H1 (cell line): ENCODE measurements around the gene GNAI2. TPM values are rescaled to one million over a fixed set of nuclear protein-coding genes. Genes with fewer than 3 reads are reported as not detected.
"Not testable (repeated sequence)": the region's sequence is repeated elsewhere in the genome, so short reads cannot be mapped to it uniquely, and the experiment has no call there.

Source experiments
- CTCF ChIA-PET: fragments of 300-600 bp; sonication (Branson Sonifier 250); formaldehyde crosslinking; loops from one replicate; lab custom pipeline; 2021; ENCODE audit not compliant: partially characterized antibody; lab: Charles Lee
- POLR2A ChIA-PET: fragments of 300-600 bp; sonication (Branson Sonifier 250); formaldehyde crosslinking; loops from one replicate; lab custom pipeline; 2021; ENCODE audit warnings: inconsistent platforms; ENCODE audit not compliant: partially characterized antibody; lab: Charles Lee
- DNase-seq, 2 experiments: peaks; one replicate each; pipeline versions ENCODE4 v3.0.0 to v3.0.0-alpha.2; 2010 to 2022; ENCODE audit warnings: low spot score in 2 of 2, low read depth in 1 of 2, mixed read lengths in 1 of 2
- FAIRE-seq: peaks from 2 replicates; lab custom pipeline; 2011; peaks lifted over from hg19 to GRCh38; lab: Jason Lieb, UNC
- H2AFZ ChIP-seq: 2 replicates; pipeline ENCODE4 v1.8.1; 2012; ENCODE audit warnings: low read length, inconsistent platforms
- H2AK5ac ChIP-seq: 2 replicates; pipeline ENCODE4 v1.6.1; 2013; ENCODE audit warnings: low read depth, low read length
- H2BK120ac ChIP-seq: replicated peaks from 2 replicates; pipeline ENCODE3; 2013; ENCODE audit warnings: low read depth, low read length, inconsistent platforms
- H2BK12ac ChIP-seq: 2 replicates; pipeline ENCODE4 v1.6.1; 2013; ENCODE audit warnings: low read depth, low read length
- H2BK15ac ChIP-seq: 2 replicates; pipeline ENCODE4 v1.6.1; 2013; ENCODE audit warnings: low read length
- H2BK20ac ChIP-seq: 2 replicates; pipeline ENCODE4 v1.6.1; 2013; ENCODE audit warnings: low read length
- H2BK5ac ChIP-seq: 2 replicates; pipeline ENCODE4 v1.6.1; 2013; ENCODE audit warnings: low read depth, low read length
- H3K14ac ChIP-seq: 2 replicates; pipeline ENCODE4 v1.6.1; 2013; ENCODE audit warnings: inconsistent platforms; ENCODE audit not compliant: insufficient read length
- H3K18ac ChIP-seq: 2 replicates; pipeline ENCODE4 v1.6.1; 2013; ENCODE audit warnings: low read length; ENCODE audit errors: extremely low read depth
- H3K23ac ChIP-seq: 2 replicates; pipeline ENCODE4 v1.6.1; 2013; ENCODE audit warnings: inconsistent platforms; ENCODE audit not compliant: insufficient read length
- H3K23me2 ChIP-seq: 2 replicates; pipeline ENCODE4 v1.6.1; 2013; ENCODE audit warnings: low read depth, low read length
- H3K27ac ChIP-seq: 2 replicates; pipeline ENCODE4 v1.6.1; 2011; ENCODE audit warnings: low read depth, low read length, inconsistent platforms
- H3K27me3 ChIP-seq, 4 experiments: replicated peaks in 1 of 4; 1 replicate in 1 of 4; 2 replicates in 3 of 4; pipeline versions ENCODE4 v1.6.1 to v1.8.1; 2011 to 2013; ENCODE audit warnings: low read length in 3 of 4, mild to moderate bottlenecking in 3 of 4, inconsistent platforms in 2 of 4, mixed read lengths in 2 of 4, moderate library complexity in 1 of 4; ENCODE audit not compliant: control insufficient read depth in 3 of 4, insufficient read depth in 3 of 4; ENCODE audit errors: extremely low read depth in 1 of 4
- H3K36me3 ChIP-seq, 4 experiments: 2 replicates each; pipeline versions ENCODE4 v1.6.1 to v1.8.1; 2011 to 2013; ENCODE audit warnings: mild to moderate bottlenecking in 4 of 4, low read length in 3 of 4, moderate library complexity in 2 of 4, control low read depth in 1 of 4, inconsistent platforms in 1 of 4; ENCODE audit not compliant: insufficient read depth in 4 of 4, control insufficient read depth in 2 of 4
- H3K4ac ChIP-seq: replicated peaks from 2 replicates; pipeline ENCODE3; 2013; ENCODE audit warnings: low read length, low read depth, mixed read lengths, inconsistent platforms; ENCODE audit not compliant: insufficient read length
- H3K4me1 ChIP-seq, 4 experiments: replicated peaks in 1 of 4; 1 replicate in 1 of 4; 2 replicates in 3 of 4; pipeline versions ENCODE4 v1.6.1 to v1.8.1; 2011 to 2013; ENCODE audit warnings: low read length in 3 of 4, inconsistent platforms in 2 of 4, mixed read lengths in 1 of 4; ENCODE audit not compliant: insufficient read depth in 4 of 4, control insufficient read depth in 3 of 4
- H3K4me2 ChIP-seq, 2 experiments: 2 replicates each; pipeline versions ENCODE4 v1.6.1 to v1.8.1; 2011 to 2013; ENCODE audit warnings: low read depth in 2 of 2, low read length in 2 of 2, control low read depth in 1 of 2, inconsistent platforms in 1 of 2, mild to moderate bottlenecking in 1 of 2; ENCODE audit not compliant: insufficient read depth in 1 of 2
- H3K4me3 ChIP-seq, 4 experiments: fragments of 200-600, 300-600 bp in 1 of 4; sonication (generic), shearing (Covaris generic), sonication (Bioruptor Twin) in 1 of 4; 2 replicates each; pipeline versions ENCODE4 v1.5.1 to v1.8.1; 2011 to 2016; ENCODE audit warnings: low read length in 4 of 4, low read depth in 3 of 4, control low read depth in 2 of 4, inconsistent platforms in 2 of 4, mild to moderate bottlenecking in 2 of 4, mixed read lengths in 1 of 4, moderate library complexity in 1 of 4; ENCODE audit not compliant: insufficient read depth in 2 of 4; ENCODE audit errors: extremely low read depth in 1 of 4
- H3K56ac ChIP-seq: replicated peaks from 2 replicates; pipeline ENCODE3; 2013; ENCODE audit warnings: low read depth, mild to moderate bottlenecking, mixed read lengths, low read length, inconsistent platforms; ENCODE audit not compliant: insufficient read length
- H3K79me1 ChIP-seq: 2 replicates; pipeline ENCODE4 v1.6.1; 2013; ENCODE audit warnings: low read depth, low read length, control low read depth
- H3K79me2 ChIP-seq, 2 experiments: 2 replicates each; pipeline versions ENCODE4 v1.6.1 to v1.8.1; 2012 to 2013; ENCODE audit warnings: low read length in 2 of 2, mild to moderate bottlenecking in 2 of 2, inconsistent platforms in 1 of 2; ENCODE audit not compliant: insufficient read depth in 2 of 2, control insufficient read depth in 1 of 2
- H3K9ac ChIP-seq, 4 experiments: replicated peaks in 1 of 4; 1 replicate in 1 of 4; 2 replicates in 3 of 4; pipeline versions ENCODE4 v1.6.1 to v1.8.1; 2011 to 2013; ENCODE audit warnings: low read depth in 3 of 4, low read length in 3 of 4, control low read depth in 2 of 4, mild to moderate bottlenecking in 2 of 4, moderate library complexity in 2 of 4, inconsistent platforms in 1 of 4; ENCODE audit errors: extremely low read depth in 1 of 4
- H3K9me3 ChIP-seq, 2 experiments: 2 replicates each; pipeline versions ENCODE4 v1.6.1 to v1.8.1; 2012 to 2013; ENCODE audit warnings: mild to moderate bottlenecking in 2 of 2, moderate library complexity in 2 of 2, control low read depth in 1 of 2, inconsistent platforms in 1 of 2, low read depth in 1 of 2, low read length in 1 of 2, mixed read lengths in 1 of 2; ENCODE audit not compliant: insufficient read depth in 2 of 2
- H4K20me1 ChIP-seq, 2 experiments: replicated peaks in 1 of 2; 2 replicates each; pipeline versions ENCODE3 to v1.8.1; 2011 to 2013; ENCODE audit warnings: inconsistent platforms in 2 of 2, low read length in 2 of 2, mild to moderate bottlenecking in 1 of 2; ENCODE audit not compliant: insufficient read depth in 2 of 2, control insufficient read depth in 1 of 2
- H4K5ac ChIP-seq: 2 replicates; pipeline ENCODE4 v1.6.1; 2013; ENCODE audit warnings: low read length, low read depth, mixed read lengths, inconsistent platforms; ENCODE audit not compliant: insufficient read length
- H4K8ac ChIP-seq: 2 replicates; pipeline ENCODE4 v1.8.0; 2013; ENCODE audit warnings: mild to moderate bottlenecking, moderate library complexity, low read length, inconsistent platforms; ENCODE audit not compliant: insufficient read depth; ENCODE audit errors: extremely low read depth
- H4K91ac ChIP-seq: replicated peaks from 2 replicates; pipeline ENCODE3; 2013; ENCODE audit warnings: low read length, mixed read lengths, inconsistent platforms; ENCODE audit not compliant: insufficient read length
- YY1 ChIP-seq: IDR thresholded peaks from 2 replicates; pipeline ENCODE4 v1.6.1; 2011; ENCODE audit warnings: low read depth, mild to moderate bottlenecking, low read length
- WGBS, 2 experiments: shearing (Covaris generic) in 1 of 2; methylation state at CpG; one replicate each; pipeline versions ENCODE4 v1.1.6 to v1.1.7; 2013 to 2015; ENCODE audit warnings: low lambda C conversion rate in 2 of 2, mixed read lengths in 2 of 2, inconsistent platforms in 1 of 2, low coverage in 1 of 2, missing lambda C conversion rate in 1 of 2; ENCODE audit not compliant: insufficient replicate concordance in 2 of 2, insufficient coverage in 1 of 2, insufficient read length in 1 of 2; ENCODE audit errors: extremely low coverage in 1 of 2, missing lambda C conversion rate in 1 of 2; 5-methylcytosine and 5-hydroxymethylcytosine counted together
- polyA plus RNA-seq, 7 experiments: library from polyadenylated mRNA; depleted of rRNA in 3 of 7; stranded (reverse) in 5 of 7; unstranded in 2 of 7; fragments of >200 nt in 5 of 7; fragments of 200-250 nt in 2 of 7; gene quantifications; 1 replicate in 5 of 7; 2 replicates in 1 of 7; 4 replicates in 1 of 7; pipeline versions ENCODE4 v1.2.1 to v1.2.3, GENCODE V29; 2011 to 2013; ENCODE audit warnings: missing spikeins in 2 of 7, mixed read lengths in 2 of 7
- total RNA-seq: library from RNA; stranded (reverse); fragmentation: NEBNext Ultra II Directional; extraction: Animal tissue kit (Norgen Biotek cat#: 25700); gene quantifications from 2 replicates; pipeline ENCODE4 v1.2.1, GENCODE V29; 2021

Gene GNAI2
- total and polyA plus RNA-seq, 2 of the 8 experiments (the other 6 are each of a cell fraction or from before 2014, with no cell fraction given) = 168 to 539 TPM

- TF ChIP-seq YY1 = no peak
- TF ChIP-seq, all 59 proteins: peak for 0
These were observed 43.4 kb downstream of the GNAI2 start (continued) for GRCh38 chr3:50279255-50280016.

- not testable (repeated sequence) for H4K91ac ChIP-seq, H3K14ac ChIP-seq, H4K8ac ChIP-seq, H2BK15ac ChIP-seq, H3K27ac ChIP-seq, H3K4me3 ChIP-seq, H2BK120ac ChIP-seq, H2AK5ac ChIP-seq, H3K23me2 ChIP-seq, H3K18ac ChIP-seq, H3K79me1 ChIP-seq, H3K4me2 ChIP-seq, H3K9me3 ChIP-seq, H3K4me1 ChIP-seq, H3K4ac ChIP-seq, FAIRE-seq, H2BK12ac ChIP-seq, H2BK20ac ChIP-seq, H3K27me3 ChIP-seq, H3K23ac ChIP-seq, H3K9ac ChIP-seq, DNase-seq, H2AFZ ChIP-seq, H3K79me2 ChIP-seq, H2BK5ac ChIP-seq, H4K5ac ChIP-seq, H3K56ac ChIP-seq
- ChIA-PET CTCF (interaction anchor here (0.6 to 53.5 kb wide), 8 partner anchors 9 to 63 kb away, joined by 3 to 2149 read pairs (median 4); partner anchors contain the start of genes GNAI2 and SLC38A3), POLR2A (interaction anchor here (0.6 to 1.7 kb wide), 8 partner anchors 9 to 543 kb away, joined by 3 to 9 read pairs (median 4); partner anchors contain the start of genes HYAL3 and NAA80)
- WGBS, 2 experiments = 84% methylated on average over 4 of the region's 6 CpGs; no CpG with 5 or more reads in 1 of the 2 experiments
- H3K36me3 ChIP-seq = peaks cover 11 to 18% (median 13%) of the 10 kb centered on the region in 4 experiments
- H4K20me1 ChIP-seq = peaks cover 0 to 11% of the 10 kb centered on the region in 2 experiments
These were observed 48.1 kb downstream of the GNAI2 start for GRCh38 chr3:50284121-50284520.
